NCI-H748 (cell line): Measurements from ENCODE around the gene PTGER1.
"Not testable (repeated sequence)": the region's sequence is repeated elsewhere in the genome, so short reads cannot be mapped to it uniquely, and the experiment has no call there.

Experiments used
- DNase-seq: peaks from one replicate; lab custom pipeline; 2025; ENCODE audit not compliant: unreplicated experiment; lab: John Stamatoyannopoulos, UW

The PTGER1 gene

GRCh38 chr19:14475251-14476073 lies at the start of gene PTGER1:
Gene PTGER1 (minus strand): TSS chr19:14475354. CDS start chr19:14474320, 1,034 bp downstream.
- no peak for DNase-seq

GRCh38 chr19:14520543-14520942 lies 45.4 kb upstream of the PTGER1 start:
- DNase-seq: no peak

- DNase-seq: no peak
These were observed 44.8 kb upstream of the PTGER1 start for GRCh38 chr19:14519860-14520407.

GRCh38 chr19:14519245-14519859 lies 44.2 kb upstream of the PTGER1 start:
- no peak for DNase-seq

- DNase-seq: peak; percentile 62
These were observed 42.8 kb upstream of the PTGER1 start, which contains the start of gene DNAJB1 for GRCh38 chr19:14517840-14518505. Gene DNAJB1 (minus strand): TSS chr19:14518397. CDS start chr19:14518349, 48 bp downstream.

- DNase-seq: peak; percentile 35
These were observed 42.3 kb upstream of the PTGER1 start for GRCh38 chr19:14517446-14517839.

GRCh38 chr19:14516746-14517438 lies 41.7 kb upstream of the PTGER1 start:
- DNase-seq: no peak

GRCh38 chr19:14516048-14516534 lies 40.9 kb upstream of the PTGER1 start:
- DNase-seq: no peak

GRCh38 chr19:14515501-14516047 lies 40.4 kb upstream of the PTGER1 start:
- DNase-seq: no peak

GRCh38 chr19:14514215-14514863 lies 39.2 kb upstream of the PTGER1 start:
- DNase-seq: no peak

- no peak for DNase-seq
These were observed 37.3 kb upstream of the PTGER1 start for GRCh38 chr19:14512406-14512961.

- no peak for DNase-seq
These were observed 36.1 kb upstream of the PTGER1 start for GRCh38 chr19:14511229-14511593.

- no peak for DNase-seq
These were observed 35.4 kb upstream of the PTGER1 start for GRCh38 chr19:14510311-14511228.

- no peak for DNase-seq
These were observed 32.8 kb upstream of the PTGER1 start for GRCh38 chr19:14507704-14508542.

GRCh38 chr19:14505488-14506239 lies 30.5 kb upstream of the PTGER1 start:
- peak; percentile 17 for DNase-seq

GRCh38 chr19:14504575-14504974 lies 29.4 kb upstream of the PTGER1 start:
- not testable (repeated sequence) for DNase-seq

- no peak for DNase-seq
These were observed 28.1 kb upstream of the PTGER1 start for GRCh38 chr19:14503285-14503684.
